ENCODE measurements around the gene CCDC170. TPM values are rescaled to one million over a fixed set of nuclear protein-coding genes. Genes with fewer than 3 reads are reported as not detected.

The CCDC170 gene
- total RNA-seq, 1 experiment from 2014 or later, result 0.12 TPM

DNA sequence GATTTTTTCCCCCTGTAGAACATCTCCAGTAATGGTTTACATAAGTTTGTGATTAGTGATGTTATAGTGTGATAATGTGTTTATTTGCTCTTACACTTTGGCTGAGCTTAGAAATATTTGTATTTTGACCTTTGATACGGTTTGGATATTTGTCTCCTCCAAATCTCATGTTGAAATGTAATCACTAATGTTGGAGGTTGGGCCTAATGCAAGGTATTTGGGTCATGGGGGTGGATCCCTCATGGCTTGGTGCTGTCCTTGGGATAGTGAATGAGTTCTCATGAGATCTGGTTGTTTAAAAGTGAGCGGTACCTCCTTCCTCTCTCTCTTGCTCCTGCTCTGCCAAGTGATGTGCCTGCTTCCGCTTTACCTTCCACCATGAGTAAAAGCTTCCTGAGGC is 147.2 kb downstream of the CCDC170 start (continued):
- TF ChIP-seq, protein P1, sequence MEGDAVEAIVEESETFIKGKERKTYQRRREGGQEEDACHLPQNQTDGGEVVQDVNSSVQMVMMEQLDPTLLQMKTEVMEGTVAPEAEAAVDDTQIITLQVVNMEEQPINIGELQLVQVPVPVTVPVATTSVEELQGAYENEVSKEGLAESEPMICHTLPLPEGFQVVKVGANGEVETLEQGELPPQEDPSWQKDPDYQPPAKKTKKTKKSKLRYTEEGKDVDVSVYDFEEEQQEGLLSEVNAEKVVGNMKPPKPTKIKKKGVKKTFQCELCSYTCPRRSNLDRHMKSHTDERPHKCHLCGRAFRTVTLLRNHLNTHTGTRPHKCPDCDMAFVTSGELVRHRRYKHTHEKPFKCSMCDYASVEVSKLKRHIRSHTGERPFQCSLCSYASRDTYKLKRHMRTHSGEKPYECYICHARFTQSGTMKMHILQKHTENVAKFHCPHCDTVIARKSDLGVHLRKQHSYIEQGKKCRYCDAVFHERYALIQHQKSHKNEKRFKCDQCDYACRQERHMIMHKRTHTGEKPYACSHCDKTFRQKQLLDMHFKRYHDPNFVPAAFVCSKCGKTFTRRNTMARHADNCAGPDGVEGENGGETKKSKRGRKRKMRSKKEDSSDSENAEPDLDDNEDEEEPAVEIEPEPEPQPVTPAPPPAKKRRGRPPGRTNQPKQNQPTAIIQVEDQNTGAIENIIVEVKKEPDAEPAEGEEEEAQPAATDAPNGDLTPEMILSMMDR (IDR thresholded peaks at IDR 0.05 in 2 of 3, conservative IDR thresholded peaks at IDR 0.05 in 1 of 3; ENCODE audit: borderline replicate concordance in 1 of 3, insufficient read depth in 1 of 3, low read depth in 2 of 3, low read length in 2 of 3), result no peak
- no peak for TF ChIP-seq EZH2 (IDR thresholded peaks at IDR 0.05)
- TF ChIP-seq POLR2AphosphoS5 (IDR thresholded peaks at IDR 0.05; ENCODE audit: low read depth, low read length), result no peak
- TF ChIP-seq, protein P2, sequence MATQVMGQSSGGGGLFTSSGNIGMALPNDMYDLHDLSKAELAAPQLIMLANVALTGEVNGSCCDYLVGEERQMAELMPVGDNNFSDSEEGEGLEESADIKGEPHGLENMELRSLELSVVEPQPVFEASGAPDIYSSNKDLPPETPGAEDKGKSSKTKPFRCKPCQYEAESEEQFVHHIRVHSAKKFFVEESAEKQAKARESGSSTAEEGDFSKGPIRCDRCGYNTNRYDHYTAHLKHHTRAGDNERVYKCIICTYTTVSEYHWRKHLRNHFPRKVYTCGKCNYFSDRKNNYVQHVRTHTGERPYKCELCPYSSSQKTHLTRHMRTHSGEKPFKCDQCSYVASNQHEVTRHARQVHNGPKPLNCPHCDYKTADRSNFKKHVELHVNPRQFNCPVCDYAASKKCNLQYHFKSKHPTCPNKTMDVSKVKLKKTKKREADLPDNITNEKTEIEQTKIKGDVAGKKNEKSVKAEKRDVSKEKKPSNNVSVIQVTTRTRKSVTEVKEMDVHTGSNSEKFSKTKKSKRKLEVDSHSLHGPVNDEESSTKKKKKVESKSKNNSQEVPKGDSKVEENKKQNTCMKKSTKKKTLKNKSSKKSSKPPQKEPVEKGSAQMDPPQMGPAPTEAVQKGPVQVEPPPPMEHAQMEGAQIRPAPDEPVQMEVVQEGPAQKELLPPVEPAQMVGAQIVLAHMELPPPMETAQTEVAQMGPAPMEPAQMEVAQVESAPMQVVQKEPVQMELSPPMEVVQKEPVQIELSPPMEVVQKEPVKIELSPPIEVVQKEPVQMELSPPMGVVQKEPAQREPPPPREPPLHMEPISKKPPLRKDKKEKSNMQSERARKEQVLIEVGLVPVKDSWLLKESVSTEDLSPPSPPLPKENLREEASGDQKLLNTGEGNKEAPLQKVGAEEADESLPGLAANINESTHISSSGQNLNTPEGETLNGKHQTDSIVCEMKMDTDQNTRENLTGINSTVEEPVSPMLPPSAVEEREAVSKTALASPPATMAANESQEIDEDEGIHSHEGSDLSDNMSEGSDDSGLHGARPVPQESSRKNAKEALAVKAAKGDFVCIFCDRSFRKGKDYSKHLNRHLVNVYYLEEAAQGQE (IDR thresholded peaks at IDR 0.05; ENCODE audit: low read depth), result no peak

DNA sequence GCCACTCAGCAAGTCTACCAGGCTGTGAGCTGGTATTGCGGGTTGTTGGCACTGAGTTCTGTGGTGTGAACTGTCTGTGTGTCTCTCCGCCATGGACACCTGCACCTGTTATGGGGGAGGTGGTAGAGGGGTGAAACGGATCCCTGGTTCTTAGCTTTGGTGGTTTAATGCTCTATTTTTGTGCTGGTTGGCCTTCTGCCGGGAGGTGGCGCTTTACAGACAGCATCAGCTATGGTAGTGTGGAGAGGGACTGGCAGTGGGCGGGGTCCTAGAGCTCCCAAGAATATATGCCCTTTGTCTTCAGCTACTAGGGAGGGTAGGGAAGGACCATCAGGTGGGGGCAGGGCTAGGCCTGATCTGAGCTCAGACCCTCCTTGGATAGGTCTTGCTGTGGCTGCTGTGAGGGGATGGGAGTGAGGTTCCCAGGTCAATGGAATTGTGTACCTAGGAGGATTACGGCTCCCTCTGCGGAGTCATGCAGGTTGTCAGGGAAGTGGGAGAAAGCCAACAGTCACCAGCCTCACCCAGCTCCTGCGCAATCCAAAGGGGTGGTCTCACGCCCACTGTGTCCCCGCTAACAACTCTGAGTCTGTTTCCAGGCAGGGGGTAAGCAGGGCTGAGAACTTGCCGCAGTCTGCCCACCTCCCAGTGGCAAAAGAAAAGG is 154.3 kb downstream of the CCDC170 start:
- Histone ChIP-seq H3K4me3 (replicated peaks in 1 of 2; ENCODE audit: low read depth in 1 of 2, low read length in 2 of 2) (no peak overlapping the region), H3K9ac (ENCODE audit: low read length) (no peak overlapping the region), H3K79me2 (ENCODE audit: insufficient read depth, low read length) (no peaks in the 10 kb centered on the region), H2AFZ (ENCODE audit: low read depth, low read length, poor library complexity, severe bottlenecking) (peak overlapping the region; percentile 76), H3K9me3 (ENCODE audit: control insufficient read depth in 1 of 2, insufficient read depth in 1 of 2, low read depth in 1 of 2, low read length in 2 of 2) (no peaks in the 10 kb centered on the region), H3K4me2 (ENCODE audit: low read length) (0 out of 2 replicates have a peak overlapping the region, but pooled peaks have one; percentile 29), H4K20me1 (ENCODE audit: insufficient read depth) (no peaks in the 10 kb centered on the region), H3K27ac (ENCODE audit: low read depth, low read length) (no peak overlapping the region), H3K4me1 (ENCODE audit: control insufficient read depth in 1 of 2, insufficient read depth in 2 of 2, low read length in 2 of 2) (peaks cover 0 to 10% of the 10 kb centered on the region in 2 experiments; a peak in 2 of 4 replicates), H3K9me2 (ENCODE audit: insufficient read depth) (no peaks in the 10 kb centered on the region), H3K36me3 (ENCODE audit: control insufficient read depth in 1 of 2, insufficient read depth in 2 of 2, low read length in 2 of 2) (no peaks in the 10 kb centered on the region), H3K27me3 (ENCODE audit: insufficient read depth, low read length) (no peaks in the 10 kb centered on the region)
- DNase-seq (ENCODE audit: low read depth, low spot score), result peak; percentile 50
- ChIA-PET RAD21 (ENCODE audit: low non-redundant PET in 1 of 2, low total read pairs in 2 of 2, uncharacterized antibody in 2 of 2, unreplicated experiment in 2 of 2) (interaction anchor here in 1 of 2 experiments (0.6 kb wide), 1 partner anchor 654 kb away, joined by 3 read pairs; no protein-coding TSS in a partner anchor), POLR2A (interaction anchor here (0.6 to 0.7 kb wide), 2 partner anchors 20 to 21 kb away, joined by 3 to 4 read pairs; no protein-coding TSS in a partner anchor), CTCF (interaction anchor here (0.7 to 2.4 kb wide), 11 partner anchors 9 to 756 kb away, joined by 3 to 12 read pairs (median 4); no protein-coding TSS in a partner anchor)
- ATAC-seq, result peak; percentile 97
- no TSS peak for BruUV-seq (replicated peaks)
- intact Hi-C loops (cut with micrococcal nuclease), result loop anchor here (1.0 kb wide), 1 partner anchor 117 kb away; no protein-coding TSS in a partner anchor
- TF ChIP-seq, protein P3, sequence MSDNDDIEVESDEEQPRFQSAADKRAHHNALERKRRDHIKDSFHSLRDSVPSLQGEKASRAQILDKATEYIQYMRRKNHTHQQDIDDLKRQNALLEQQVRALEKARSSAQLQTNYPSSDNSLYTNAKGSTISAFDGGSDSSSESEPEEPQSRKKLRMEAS (IDR thresholded peaks at IDR 0.05), result no peak
- no peak for TF ChIP-seq ZNF274 (IDR thresholded peaks at IDR 0.05; ENCODE audit: low read depth, low read length)
- TF ChIP-seq CEBPB (IDR thresholded peaks at IDR 0.05; ENCODE audit: low read depth), result no peak
- TF ChIP-seq POLR2A (IDR thresholded peaks at IDR 0.05; ENCODE audit: borderline replicate concordance, extremely low read depth, insufficient read depth, insufficient read length), result no peak
- TF ChIP-seq, protein P2 (IDR thresholded peaks at IDR 0.05; ENCODE audit: low read depth), result no peak
- TF ChIP-seq, protein P4, sequence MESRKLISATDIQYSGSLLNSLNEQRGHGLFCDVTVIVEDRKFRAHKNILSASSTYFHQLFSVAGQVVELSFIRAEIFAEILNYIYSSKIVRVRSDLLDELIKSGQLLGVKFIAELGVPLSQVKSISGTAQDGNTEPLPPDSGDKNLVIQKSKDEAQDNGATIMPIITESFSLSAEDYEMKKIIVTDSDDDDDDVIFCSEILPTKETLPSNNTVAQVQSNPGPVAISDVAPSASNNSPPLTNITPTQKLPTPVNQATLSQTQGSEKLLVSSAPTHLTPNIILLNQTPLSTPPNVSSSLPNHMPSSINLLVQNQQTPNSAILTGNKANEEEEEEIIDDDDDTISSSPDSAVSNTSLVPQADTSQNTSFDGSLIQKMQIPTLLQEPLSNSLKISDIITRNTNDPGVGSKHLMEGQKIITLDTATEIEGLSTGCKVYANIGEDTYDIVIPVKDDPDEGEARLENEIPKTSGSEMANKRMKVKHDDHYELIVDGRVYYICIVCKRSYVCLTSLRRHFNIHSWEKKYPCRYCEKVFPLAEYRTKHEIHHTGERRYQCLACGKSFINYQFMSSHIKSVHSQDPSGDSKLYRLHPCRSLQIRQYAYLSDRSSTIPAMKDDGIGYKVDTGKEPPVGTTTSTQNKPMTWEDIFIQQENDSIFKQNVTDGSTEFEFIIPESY (IDR thresholded peaks at IDR 0.05; ENCODE audit: extremely low read depth, insufficient replicate concordance, low read length), result no peak
- TF ChIP-seq SRF (IDR thresholded peaks at IDR 0.05; ENCODE audit: low read depth), result no peak
